COR-L47 (cell line): ENCODE results near the gene LANCL3.
"Not testable (repeated sequence)": the region's sequence is repeated elsewhere in the genome, so short reads cannot be mapped to it uniquely, and the experiment has no call there.

ENCODE experiments used
- DNase-seq: peaks from one replicate; lab custom pipeline; 2025; lab: John Stamatoyannopoulos, UW

LANCL3 gene

DNA sequence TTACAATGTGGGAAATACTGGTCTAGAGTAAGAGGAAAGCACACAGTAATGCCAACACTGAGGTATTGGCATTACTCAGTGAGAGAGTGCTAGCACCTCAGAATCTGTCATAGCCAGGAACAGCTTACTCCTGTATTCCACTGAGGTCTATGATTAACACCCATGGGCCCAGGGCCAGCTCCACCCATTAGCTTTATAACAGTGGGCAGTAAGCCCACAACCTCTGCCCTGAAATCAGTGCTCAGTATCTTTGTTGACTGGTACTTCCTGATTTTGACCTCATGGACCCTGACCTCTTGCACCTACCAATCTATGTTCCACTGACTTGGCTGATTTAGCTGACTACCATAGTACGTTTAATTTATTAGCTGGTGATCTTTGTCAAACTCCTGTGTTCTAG, 56.1 kb downstream of the LANCL3 start:
- DNase-seq: no peak

DNA sequence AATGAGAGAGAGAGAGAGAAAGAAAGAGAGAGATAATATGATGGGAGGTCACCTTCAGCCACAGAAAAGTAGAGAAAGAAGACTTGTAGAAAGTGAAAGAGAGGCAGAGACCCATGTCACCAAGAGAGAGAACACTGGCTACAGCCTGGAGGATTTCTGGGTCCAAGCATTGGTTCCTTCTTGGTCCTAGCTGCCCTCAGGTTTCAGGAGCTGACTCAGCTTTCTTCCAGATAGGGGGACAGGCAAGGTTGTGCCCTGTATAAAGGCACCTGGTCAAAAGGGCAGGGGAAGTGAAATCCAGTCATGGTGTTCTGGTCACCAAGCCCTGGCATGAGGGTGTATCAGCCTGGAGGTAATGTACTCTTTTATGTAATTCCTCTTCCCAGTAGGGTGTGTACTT, 66.6 kb downstream of the LANCL3 start:
- DNase-seq: no peak

DNA sequence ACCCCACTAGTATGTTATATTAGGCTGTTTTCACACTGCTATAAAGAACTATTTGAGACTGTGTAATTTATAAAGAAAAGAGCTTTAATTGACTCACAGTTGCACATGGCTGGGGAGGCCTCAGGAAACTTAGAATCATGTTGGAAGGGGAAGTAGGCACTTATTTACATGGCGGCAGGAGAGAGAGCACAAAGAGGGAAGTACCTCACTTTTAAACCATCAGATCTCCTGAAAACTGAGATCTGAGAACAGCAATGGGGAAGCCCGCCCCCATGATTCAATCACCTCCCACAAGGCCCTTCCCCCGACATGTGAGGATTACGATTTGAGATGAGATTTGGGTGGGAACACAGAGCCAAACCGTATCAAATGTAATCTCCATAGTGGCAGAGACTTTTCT, 68.7 kb downstream of the LANCL3 start:
- DNase-seq: no peak

DNA sequence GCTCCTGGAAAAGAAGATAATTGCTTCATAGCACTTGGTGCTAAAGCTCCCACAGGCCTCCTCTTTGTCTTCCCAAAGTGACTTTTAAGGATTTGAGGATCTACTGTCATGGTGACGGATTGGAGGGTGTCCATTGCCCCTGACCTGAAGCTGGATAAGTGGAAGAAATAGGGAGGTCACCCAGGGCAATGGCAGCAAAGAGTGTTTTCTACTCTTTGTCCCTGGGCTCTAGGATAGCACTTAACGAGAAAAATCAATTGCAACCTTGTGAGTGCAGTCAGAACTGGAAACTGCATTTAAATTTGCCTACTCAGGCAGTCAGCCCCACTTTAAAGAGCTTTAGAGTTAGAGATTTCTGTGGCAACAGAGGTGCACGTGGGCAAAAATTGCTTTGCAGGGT, 70.4 kb downstream of the LANCL3 start:
- DNase-seq: no peak

DNA sequence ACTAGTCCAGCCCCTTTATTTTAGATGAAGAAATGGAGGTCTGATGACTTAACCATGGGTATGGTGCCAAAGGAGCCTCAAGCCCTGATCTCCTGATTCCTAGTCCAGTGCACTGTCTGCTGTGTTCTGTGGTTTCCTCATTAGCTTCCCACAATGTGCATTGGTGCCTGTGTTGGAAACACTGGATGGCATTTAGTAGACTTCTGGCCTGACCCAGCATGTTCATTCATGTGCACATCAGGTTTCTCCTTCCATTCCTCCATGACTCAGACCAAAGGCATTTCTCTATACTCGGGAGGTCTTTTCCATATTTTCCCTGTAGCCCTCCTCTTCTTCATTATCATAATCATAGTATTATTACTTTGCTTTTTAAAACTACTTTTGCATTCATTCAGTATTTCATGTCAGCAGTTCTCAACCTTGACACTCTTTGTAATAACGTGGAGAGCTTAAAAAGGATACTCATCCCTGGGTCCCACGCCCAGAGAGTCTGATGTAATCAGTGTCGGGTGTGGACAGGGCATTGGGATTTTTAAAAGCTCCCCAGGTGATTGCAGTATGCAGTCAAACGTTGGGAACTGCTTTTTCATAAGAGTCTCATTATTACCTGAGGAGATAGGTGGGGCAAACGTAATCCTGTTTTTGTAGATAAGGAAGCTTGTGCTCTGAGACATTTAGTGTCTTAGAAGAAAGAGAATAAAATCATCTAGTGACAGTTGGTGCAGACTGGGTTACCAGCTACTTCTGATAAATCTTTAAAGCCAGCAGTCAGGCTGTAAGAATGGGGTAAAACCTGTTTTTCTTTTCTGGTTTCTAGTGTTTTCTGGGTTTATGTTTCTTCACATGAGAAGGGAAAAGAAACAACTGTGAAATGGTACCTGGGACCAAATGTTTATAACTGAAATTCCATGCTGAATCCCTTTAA, 73.2 kb downstream of the LANCL3 start:
- no peak for DNase-seq

DNA sequence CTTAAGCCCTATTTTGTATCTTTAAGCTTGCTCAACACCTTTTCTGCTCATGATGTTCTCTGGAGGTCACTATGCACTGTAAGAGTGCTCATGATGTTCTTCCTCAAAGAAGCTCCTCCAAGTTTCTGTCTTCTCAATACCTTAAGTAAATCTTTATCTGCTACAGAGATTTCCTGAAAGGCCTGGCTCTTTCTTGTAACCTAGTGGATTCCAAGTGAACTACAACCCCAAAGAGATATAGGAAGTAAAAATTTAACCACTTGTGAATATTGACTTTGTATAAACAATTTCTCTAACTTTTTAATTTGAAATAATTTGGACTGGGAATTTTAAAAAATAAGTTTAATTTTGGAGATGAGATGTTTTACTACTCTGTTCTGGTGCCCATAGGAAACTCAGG, 74.8 kb downstream of the LANCL3 start:
- DNase-seq: no peak

DNA sequence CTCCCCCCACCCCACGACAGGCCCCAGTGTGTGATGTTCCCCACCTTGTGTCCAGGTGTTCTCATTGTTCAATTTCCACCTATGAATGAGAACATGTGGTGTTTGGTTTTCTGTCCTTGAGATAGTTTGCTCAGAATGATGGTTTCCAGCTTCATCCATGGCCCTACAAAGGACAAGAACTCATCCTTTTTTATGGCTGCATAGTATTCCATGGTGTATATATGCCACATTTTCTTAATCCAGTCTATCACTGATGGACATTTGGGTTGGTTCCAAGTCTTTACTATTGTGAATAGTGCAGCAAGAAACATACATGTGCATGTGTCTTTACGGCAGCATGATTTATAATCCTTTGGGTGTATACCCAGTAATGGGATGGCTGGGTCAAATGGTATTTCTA, 79.4 kb downstream of the LANCL3 start:
- not testable (repeated sequence) for DNase-seq

DNA sequence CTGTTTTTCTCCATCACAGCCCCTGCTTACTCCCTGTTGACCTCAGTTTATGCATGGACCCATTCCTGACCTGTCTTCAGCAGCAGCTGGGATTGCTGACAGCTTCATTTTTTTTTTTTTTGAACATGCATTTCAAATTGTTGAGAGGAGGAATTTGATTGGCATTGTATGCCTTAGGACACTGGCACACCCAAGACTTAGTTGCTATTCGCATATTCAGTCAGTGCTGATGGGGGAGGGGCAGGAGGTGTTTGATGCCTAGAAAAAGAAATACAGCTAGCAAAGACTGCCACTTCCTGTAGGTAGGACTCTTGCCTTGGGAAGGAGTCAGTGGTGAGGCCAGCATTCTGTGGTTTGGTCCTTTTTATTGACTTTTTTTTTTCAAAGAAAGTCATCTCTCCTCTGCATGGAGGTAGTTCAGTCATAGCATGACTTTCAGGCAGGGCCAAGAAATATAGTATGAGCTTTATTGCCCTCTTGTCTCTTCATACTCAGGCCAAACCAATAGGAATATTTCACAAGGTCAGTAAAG, 80.5 kb downstream of the LANCL3 start:
- no peak for DNase-seq

DNA sequence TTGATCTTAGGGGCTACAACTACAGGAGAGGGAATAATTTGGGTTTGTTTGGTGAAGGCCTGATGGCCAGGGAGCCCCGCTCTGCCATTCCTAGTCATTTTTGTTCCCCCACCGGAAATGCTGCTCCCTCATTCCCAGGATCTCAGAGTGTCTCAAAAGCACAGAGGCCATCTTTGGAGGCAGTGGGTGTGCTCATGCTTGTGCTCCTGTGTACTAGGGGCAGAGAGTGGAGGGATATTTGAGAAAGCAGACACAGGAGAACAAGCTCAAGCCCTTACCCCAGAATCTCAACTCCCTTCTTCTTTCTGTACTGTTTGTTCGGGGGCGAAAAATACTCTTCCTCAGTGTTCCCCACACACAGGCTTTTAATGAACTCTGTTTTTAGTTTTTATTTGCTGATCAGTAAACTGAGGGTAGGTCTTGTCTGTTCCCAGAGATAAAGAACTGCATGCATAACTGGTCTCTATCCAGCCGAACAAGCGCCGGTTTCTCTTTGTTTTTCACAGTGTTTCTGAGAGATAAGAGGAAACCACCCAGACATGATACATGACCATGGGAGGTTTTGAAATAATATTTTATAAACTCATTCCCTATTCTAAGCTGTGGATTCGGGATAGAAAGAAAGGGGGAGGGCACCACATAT, 81.2 kb downstream of the LANCL3 start:
- DNase-seq: no peak

DNA sequence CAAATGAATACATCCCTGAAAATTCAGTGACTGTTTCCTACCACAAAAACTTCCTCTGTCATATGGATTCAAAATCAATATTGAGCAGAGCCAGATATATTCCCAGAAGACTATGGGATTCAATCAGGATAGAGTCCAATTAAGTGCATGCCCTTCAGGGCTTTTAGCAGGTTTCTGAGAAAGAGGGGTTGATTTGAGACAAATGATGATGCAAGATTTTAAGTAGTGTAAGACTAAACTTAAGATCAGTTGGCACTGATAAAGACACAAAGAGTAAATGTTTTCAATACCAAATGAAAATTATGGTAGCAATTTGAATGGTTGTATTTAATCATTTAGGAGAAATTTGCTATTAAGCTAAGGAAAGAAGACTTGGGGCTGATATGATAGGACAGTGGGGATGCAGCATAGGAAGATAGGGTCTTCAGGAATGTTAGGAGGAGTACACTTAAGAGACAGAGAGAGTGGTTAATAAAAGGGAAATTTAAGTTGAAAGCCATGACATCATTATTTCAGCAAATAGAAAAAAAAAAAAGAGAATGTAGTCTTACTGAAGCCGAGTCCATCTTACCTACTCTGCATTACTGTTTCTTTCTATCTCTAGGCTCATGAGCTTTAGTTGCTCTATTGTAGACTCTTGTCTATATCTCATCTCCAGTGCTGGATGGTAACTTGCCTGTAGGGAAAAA, 82.1 kb downstream of the LANCL3 start:
- no peak for DNase-seq

DNA sequence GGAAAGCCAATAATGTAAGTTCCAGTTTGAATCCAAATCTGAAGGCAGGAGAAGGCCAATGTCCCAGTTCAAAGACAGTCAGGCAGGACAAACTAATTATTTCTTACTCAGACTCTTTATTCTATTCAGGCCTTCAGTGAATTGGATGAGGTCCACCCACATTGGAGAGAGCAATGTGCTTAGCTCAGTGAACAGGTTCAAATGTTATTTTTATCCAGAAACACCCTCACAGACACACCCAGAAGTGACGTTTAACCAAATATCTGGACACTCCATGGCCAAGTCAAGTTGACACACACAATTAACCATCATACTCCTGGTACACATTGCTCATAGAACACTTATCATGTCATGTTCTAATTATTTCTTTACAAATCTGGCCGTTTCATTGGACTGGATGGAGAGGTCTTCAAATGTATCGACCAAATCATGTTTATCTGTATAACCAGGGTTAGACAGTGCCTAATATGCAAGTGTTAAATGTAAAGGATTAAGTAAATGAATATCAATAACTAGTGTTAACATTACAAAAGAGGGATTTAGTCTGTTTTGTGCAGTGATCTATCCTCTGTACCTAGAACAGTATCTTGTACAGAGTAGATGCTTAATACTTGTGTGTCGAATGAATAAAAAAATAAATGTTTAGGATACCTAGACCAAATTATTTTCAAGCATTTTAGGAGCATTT, 87.0 kb downstream of the LANCL3 start:
- DNase-seq: no peak

DNA sequence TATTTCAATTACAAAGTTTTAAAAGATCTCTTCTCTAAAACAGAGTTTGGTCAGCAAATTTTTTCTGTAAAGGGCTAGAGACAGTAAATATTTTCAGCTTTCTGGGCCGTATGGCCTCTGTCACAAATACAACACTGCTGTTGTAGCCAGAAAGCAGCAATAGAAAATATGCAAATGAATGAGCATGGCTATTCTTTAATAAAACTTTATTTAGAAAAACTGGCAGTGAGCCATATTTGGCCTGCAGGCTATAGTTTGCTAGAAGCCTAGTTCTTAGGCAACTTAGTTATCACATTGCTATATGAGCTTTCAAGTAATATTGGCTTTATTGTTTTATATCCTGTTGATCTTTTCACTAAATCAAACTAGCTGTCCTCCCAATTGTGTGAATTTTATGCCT, 87.6 kb downstream of the LANCL3 start:
- DNase-seq: no peak

DNA sequence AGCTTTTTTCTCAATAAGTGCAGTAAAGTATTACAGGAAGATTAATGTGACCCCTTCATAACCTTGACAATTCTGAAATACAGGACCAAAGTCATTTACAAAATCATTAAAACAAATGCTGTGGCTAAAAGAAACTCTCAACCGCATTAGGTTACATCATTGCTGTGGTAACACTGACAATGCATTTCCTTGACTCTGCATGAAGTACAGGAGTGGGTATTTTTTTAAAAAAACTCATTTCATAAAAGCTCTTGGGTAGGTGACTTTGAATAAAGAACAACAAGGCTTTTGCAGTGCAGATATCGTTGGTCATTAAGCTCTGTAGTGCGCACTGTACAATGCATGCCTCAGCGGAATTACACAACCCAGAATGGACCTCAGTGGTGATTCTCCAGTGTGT, 90.7 kb downstream of the LANCL3 start:
- no peak for DNase-seq

DNA sequence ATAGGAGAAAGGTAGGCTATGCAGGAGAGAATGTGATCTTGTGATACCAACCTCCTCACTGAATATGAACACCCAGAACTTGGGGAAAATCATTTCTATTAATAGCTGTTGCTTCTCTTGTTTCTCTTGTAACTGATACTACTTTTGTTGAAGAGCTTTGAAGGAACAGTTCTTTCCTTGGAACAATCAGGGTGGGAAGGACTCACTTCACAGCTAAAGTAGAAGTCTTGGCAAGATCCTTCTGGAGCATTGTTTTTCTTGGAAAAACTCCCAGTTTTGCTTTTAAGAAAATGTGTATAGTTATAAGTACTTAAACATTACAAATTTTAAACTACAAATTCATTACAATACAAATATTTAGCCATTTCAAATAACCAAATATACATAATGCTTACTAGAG, 95.1 kb downstream of the LANCL3 start:
- no peak for DNase-seq

DNA sequence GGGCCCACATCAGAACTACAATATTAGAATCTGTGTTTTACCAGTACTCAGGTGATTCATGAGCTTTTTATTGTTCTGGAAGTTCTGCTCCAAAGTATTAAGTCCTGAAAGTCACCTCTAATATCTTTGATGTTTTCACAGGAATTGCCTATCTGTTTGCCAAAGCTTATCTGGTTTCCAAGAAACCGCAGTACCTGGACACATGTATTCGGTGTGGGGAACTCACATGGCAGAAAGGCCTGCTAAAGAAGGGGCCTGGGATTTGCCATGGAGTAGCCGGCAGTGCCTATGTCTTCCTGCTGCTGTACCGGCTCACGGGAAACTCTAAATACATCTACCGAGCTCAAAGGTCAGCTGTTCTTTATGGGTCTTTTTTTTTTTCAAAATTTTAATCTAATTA, 95.7 kb downstream of the LANCL3 start:
- no peak for DNase-seq

DNA sequence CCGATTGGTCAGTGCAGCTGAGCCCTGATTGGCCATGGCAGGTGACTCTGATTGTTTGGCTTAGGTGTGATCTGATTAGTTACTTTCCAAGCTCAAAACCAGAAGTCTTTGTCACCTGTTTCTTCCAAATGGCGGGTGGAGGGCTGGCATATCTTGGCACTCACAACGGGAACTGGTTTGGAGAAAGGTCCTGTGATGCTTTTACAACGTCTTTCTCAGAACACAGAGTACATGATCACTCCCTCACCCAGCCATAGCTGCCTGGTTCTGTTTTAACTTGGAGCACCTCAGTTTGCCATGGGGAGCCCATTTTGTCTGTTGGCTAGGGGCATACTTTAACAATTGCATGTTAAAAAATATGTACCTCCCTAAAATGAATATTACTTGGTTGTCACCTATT, 101.1 kb downstream of the LANCL3 start:
- DNase-seq: no peak

DNA sequence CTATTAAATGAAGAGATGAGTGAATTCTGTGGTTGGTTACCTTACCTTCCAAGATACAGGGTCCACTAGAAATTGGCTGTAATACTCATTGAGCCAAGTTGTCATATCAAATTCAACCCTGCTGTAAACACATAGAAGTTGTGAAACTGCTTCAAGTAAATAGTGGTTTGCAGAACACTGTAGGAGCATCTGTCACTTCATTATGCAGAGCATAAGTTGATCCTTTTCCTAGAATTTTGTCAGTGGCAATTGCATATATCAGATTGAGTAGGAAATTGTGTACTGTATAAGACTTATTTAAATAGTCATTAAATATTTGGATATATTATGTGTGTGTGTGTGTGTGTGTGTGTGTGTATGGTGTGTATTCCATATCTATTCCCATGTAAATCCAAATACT, 105.3 kb downstream of the LANCL3 start:
- no peak for DNase-seq

DNA sequence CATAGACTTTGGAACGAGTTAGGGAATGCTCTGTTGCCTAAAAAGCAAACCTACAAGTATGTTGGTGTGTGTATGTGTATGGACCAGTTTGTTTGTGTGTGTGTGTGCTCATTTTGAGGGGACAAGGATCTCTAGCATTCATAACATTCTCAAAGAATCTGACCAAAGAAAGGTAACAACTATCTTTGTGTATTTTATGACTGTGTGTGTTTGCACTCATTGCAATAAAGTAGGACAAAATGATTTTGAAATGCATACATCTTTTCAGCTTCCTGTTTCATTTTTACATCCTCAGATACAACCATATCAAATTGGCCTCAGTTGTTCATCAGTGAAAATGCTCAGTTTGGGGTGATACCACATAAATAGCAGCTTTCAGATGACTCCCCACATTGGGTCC, 105.8 kb downstream of the LANCL3 start:
- DNase-seq: no peak

DNA sequence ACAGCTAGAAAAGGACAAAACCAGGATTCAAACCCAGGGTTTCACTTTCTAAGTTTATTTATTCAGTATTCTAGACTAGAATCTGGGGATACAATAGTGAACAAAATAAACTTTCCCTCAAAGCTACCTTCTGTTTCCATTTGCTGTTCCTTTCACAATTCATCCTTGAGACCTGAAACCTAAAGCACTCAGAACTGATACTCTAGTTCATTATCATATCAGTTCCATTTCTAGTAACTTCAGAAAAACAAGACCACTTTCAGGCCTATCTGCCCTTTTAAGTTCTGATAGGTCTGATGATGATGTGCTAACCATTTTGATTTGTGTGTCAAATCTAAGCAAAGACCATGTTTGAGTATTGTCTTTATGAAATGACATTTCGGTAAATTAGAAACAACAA, 106.3 kb downstream of the LANCL3 start:
- DNase-seq: no peak

DNA sequence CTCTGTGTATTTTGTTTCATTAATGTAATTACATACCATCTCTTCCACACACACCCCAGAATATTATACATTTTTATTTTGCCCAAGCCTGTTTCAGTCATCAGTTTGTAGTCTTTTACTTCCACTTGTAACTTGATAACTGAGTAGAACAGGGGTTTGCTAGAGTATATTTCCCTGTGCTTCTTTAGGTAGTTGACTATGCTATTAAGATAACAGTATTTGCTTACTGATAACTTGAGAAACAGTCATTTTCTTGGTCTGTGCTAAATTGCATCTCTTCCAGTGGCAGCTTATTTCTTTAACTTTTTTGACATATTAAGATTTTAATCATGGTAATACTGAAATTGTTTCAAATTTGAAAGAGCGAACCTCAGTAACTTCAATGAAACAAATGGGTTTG, 107.1 kb downstream of the LANCL3 start:
- DNase-seq: no peak

DNA sequence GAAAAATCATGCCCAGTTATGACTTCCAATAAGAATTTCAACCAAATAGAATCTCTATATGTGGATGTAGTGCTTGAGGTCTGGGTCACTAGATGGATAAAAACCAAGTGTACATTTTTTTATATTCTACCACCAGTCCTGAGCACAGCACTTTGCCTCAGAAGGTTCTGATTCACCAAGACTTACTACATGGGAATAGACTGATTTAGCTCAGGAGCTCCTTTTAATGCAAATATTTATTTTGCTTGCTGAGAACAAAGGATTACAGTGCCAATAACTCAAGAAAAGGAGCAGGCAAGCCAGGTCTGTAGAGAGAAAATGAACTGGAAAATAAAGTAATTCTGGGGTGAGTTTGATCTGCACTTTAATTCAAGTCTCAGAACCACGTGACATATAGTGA, 107.8 kb downstream of the LANCL3 start:
- DNase-seq: no peak

DNA sequence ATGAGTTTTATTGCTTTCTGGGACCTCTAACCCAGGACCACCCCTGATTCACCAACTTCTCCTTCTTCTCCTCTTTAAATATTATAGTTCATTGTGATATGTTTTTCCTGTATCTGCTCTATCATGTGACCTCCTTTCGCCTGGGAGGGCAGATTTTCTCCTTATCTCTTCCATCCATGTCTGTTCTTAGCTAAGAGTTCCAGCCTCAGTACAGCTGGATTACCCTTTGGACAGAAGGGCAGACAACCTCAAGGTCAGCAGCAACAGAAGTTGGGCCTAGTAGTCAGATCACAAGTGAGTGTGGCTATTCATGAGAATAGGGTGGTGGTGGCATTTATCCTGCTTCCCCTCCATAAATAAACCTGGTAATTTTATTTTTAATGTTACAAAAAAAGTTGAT, 108.4 kb downstream of the LANCL3 start:
- no peak for DNase-seq
